Inflammatory macrophage treated with lipopolysaccharide for 1 hour (primary cell): ENCODE measurements around the gene KIF26B.
A peak's percentile ranks its signal among the peaks of the same experiment; 100 is the strongest.
"Not testable (repeated sequence)": the region's sequence is repeated elsewhere in the genome, so short reads cannot be mapped to it uniquely, and the experiment has no call there.

Experiments
- DNase-seq, 2 donors: peaks; one replicate each; pipeline ENCODE4 v3.0.0-alpha.2; 2020 to 2022

The KIF26B gene

DNA sequence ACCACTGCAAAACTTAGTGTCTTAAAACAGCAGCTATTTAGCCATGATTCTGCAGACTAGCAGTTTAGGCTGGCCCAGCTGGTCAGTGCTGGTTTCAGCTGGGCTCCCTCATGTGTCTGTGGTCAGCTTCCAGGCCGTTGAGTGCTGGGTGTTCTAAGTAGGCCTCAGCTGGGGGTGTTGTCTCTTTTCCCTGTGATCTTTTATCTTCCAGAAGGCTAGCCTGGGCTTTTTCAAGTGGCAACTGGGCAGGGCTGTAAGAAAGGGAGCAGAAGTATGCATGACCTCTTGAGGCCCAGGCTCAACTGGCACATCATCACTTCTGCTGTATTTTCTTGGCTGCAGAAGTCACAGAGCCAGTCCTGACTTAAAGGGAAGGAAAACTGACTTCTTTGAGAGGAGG lies 136.1 kb downstream of the KIF26B start:
- DNase-seq, result no peak

DNA sequence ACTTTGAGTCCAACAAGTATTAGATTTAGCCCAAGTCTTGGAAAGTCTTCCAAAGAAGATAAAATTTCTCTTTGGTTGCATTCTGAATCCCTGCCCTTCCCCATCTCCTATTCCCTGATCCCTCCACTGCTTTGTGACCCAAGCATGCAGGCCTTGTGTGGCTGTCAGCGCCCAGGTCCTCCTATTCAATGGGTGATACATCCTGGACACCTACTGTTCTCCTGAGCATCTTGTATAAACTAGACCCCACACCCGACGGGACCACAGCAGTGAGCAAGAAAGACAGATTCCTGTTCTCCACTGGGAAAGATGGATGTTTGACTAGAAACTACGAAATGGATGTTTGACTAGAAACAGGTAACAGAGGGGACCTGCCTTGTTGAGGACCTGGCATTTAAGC lies 136.6 kb downstream of the KIF26B start:
- DNase-seq, result no peak

DNA sequence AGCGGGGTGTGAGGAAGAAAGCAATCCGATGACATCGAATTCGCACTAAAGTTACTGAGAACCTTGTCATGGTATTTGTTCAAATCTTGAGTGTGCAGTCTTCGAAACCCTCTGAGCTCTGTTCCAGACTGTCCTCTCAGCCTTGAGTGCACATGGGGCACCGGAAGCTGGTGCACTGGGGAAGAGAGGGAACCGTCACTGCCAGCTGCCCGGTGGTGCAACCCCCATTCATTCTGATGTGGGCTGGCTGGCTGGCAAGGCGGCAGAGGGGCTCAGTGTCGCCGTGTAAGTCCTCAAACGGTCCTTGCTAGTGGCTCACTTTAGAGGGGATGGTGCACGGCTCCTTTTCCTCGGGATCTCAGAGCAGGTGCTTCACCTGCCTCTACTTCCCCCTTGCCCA lies 137.4 kb downstream of the KIF26B start:
- DNase-seq, result no peak

DNA sequence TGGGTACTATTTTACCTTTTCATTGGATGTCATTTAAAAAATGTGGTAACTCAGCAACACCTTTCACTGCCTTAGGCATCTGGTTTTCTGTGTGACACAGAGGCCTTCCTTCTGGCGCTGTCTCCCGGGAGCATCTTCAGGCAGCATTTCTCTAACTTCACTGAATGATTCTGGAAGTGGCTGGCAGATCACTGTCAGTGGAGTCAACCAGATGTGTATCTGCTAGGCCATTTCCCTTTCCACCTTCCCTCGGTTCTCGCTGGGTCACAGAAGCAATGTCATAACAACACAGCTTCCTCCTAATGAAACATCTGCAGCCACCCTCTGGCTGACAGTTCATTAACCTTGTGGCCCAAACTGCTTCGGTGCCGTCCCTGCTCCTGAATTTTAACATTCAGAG lies 137.8 kb downstream of the KIF26B start:
- DNase-seq, result no peak

DNA sequence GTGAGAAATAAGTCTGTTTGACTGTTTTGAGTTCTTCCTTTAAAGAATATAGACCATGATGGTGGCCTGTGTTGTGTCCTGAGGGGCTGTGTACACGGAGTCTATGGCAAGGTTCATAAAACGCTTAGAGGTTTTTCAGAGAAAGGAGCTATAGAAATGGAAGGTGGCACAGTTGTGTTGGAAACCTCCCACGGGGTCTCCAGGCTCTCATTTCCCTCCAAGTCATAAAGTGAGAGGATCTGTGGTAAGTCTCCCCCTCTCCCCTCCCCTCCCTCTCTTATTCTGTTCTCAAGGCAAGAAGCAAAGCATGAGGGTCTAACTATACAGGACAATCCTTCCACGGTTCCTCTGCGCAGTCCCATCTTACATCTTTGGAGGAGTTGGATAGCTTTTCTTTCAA lies 139.2 kb downstream of the KIF26B start:
- DNase-seq, result no peak

DNA sequence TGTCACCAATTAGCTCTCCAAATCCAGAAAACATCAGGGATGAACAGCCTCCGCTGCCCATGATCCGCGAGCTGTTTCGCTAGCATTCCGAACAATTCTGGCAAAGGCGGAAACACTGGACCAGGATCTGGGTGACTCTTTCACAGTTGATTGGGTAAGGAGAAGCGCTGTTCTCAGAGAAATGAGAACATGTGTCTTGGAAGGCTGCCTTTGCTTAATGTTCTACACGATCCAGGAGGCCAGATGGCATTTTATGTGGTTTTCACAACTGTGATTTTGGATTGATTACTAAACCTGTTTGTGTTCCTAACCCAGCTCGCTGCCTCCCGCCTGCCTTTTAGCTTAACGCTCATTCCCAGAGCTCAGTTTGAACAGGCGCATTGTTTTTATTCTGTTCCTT lies 144.0 kb downstream of the KIF26B start:
- no peak for DNase-seq

DNA sequence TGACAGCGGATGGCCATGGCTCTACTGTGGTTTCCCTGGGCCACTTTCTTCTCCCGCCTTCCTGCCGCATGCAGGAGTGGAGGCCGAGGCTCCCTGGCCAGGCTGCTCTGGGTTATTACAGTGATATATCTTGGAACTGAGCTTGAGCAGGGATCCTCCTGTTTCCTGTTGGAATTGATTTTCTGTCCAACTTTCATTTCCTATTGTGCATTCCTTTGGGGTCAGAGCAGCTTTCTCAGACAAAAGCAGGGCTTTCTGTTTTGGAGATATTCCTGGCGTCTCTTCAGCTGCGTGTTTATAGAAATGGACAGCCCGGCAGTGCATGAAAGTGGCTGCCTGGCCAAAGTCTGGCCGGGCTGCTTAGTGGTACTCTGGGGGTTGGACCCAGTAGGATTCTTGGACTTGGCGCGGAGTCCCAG lies 146.4 kb downstream of the KIF26B start:
- no peak for DNase-seq

DNA sequence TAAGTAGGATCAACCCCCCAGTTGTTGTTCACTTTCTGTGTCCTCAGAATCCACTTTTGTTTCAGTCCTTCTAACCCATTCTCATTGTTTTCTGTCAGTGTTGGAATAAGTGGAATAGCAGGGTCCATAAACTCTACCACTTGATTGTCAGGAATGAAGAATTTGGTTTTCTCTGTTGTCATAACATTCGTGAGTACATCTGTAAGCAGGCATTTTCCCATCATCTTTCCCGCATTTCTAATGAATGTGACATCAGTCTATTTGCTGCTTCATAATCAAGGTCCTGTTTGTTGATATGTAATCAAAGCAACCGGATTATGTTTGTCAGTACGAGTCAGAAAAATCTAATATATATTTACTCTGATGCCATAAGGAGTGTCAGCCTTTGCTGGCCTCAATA lies 147.1 kb downstream of the KIF26B start:
- no peak for DNase-seq

DNA sequence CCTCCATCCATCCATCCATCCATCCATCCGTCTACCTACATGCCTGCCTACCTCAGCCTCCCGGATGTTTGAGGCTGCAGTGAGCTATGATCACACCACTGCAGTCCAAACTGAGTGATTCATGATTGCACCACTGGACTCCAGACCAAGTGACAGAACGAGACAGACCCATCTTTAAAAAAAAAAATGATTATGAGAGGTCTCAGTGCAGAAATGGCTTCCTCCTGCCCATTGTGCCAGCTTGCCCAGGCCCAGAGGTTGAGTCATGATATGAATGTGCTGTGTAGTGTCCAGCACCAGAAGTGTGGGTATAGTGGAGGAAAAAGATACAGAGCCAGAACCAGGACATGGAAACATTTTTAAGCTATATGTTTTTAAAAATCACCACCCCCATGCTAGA lies 149.9 kb downstream of the KIF26B start:
- DNase-seq, result no peak

DNA sequence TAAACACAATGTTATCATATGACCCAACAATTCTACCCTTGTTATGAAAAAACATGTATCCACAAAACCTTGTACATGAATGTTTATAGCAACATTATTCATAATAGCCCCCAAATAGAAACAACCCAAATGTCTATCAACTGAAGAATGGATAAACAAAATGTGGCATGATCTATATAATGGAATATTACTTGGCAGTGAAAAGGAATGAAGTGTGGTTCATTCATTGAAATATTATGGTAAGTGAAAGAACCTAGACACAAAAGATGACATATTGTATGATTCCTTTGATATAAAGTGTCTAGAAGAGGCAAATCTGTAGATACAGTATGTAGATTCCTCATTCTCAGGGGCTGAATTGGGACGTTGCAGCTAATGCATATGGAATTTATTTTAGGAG lies 151.2 kb downstream of the KIF26B start:
- no peak for DNase-seq

DNA sequence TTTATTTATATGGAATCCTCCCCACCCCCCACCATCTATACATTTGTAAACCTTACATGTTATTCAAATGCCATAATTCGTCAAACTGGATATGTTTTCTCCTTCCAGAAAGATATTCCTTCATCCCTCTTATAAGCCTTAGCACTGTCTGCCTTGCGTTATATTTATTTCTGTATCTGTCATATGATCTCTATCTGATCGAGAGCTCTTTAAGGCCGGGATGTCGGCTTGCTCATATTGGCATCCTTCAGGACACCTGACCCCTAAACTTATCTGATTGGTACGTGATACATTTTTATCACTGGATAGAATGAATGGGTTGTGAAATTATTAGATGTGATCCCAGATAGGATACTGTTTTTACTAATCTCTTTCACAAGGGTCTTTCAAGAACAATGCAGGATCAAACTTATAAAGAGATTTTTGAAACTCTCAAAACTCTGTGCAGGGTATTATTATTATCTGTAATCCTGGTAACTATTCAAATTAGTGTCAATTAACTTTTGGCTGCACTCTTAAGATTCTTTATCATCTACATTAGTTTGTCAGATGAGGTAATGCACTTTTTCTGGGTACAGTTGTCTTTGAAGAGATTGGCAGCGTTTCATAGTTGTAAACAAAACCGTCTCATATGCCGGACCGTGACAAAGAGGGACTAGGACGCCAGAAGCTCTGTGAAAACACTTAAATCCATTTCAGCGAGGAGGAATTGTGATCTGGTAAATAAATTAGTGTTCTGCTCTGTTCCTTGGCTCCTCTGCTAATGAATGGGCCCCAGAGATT lies 152.0 kb downstream of the KIF26B start:
- DNase-seq, result no peak

DNA sequence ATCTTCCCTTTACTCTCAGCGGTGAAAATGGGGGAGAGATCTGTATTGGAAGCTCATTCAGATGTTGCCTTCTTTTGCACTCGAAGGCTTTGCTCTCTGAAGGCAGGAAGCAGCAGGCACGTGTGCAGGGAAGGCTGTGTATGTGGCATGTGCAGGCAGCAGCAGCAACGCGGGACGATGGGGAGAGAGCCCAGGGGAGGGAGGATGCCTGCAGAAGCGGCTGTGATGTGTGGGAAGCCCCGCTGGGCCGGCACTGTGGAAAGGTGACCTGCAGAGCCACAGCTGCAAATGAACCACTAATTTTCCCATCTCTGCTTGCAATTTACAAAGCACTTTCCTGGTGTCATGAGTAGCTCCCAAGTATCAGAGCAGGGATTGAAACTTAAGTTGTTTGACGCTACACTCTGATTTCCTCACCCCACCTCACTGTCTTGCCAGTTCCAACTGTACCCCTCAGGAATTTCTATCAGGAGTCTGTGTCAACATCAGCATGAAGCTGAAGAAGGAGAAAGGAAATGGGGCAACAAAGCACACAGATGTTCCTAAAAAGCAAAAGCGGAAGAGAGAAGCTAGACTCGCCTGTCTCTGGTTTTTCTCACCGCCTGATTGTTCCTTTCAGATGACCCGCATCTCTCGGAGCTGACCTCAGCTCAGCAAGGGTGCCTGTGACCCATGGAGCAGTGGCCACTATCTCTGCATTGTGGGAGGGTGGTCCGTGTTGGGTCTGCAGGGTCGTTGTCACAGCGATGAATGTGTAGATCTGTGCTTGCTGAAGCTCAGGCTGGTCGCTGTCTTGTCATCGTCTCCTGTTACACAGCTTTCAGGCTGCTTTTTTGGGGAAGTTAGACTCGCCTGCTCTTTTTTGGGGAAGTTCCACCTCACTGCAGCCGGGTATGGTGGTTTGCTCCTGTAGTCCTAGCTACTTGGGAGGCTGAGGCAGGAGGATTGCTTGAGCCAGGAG lies 156.1 kb downstream of the KIF26B start:
- DNase-seq, result peak; percentile 67 to 77

DNA sequence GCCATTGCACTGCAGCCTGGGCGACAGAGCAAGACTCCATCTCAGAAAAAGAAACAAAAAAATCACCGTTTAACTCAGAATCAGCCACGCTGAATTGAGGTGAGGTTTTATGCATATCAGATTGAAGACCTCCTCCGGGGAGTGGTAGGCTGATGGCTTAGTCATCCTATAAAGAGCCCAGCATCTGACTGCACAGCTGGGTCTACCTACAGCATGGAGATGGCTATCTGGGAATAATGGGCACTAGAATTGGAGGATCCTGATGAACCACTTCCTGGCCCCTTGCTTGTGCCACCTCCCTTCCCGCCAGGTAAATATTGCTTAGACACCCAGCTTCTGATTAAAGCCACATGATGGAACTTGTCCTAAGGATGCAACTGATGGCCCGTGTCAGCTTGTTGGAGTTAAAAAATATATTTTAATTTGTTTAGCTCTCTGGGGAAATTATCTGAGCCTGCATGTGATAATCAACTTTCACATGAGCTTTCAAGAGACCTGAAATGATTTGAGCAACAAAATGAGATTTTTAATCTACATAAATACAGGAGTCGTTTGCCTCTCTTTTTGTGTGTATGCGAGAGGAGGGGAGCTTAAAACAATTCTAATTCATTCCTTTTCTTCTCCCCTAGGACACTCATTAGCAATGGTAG lies 157.2 kb downstream of the KIF26B start:
- no peak for DNase-seq

DNA sequence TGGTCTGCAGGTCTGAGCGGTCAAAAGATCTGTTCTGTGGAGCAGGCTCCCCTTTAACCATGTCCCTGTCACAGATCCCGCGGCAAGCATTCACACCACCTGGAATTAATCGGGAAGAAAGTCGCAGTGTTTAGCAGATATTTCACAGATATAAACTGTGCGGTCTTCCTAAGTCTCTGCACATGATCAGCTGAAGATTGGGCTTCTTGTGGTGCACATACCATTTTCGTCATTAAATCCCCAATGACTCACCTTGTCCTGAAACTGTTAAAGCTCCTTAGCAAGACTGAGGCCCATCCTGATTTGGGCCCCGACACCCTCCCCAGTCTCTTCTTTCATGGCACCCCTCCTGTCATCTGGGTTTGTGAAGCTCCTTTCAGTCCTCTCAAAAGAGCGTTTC lies 158.8 kb downstream of the KIF26B start:
- DNase-seq, result no peak

DNA sequence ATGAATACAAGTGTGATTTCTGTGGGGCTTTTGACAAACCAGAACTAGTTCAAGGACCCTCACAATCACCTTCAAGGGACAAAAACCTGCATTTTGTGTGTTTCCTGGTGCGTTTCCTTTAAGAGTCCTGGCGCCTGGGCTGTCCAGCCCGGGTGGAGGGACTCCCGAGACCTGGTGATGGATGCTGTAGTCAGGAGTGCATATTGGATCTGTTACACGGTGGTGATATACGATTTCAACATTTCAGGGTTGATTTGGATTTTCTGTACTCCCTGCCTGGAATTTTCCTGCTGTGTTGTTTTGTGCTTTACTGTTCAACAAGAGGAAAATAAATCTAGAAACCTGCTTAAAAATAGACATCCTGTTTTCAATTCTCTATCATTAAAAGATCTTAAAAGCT lies 162.0 kb downstream of the KIF26B start:
- DNase-seq, result no peak

DNA sequence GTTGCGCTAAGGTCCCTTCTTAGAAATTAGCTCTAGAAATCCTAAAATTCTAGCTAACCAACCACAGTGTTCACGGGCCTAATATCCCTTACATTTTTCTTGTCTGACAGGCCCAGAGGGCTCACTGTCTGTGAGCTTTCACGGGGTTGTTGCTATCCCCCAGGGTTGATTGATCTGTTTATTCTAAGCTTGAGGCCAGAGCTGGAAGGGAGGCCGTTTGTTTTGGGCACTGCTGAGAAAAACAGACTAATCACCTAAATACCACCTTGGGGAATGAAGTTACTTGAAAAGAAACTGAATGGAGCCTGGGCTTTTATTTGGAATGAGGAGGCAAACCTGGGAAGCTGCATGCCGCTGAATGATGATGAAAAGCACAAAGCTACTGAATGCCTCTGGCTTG lies 162.4 kb downstream of the KIF26B start:
- no peak for DNase-seq

DNA sequence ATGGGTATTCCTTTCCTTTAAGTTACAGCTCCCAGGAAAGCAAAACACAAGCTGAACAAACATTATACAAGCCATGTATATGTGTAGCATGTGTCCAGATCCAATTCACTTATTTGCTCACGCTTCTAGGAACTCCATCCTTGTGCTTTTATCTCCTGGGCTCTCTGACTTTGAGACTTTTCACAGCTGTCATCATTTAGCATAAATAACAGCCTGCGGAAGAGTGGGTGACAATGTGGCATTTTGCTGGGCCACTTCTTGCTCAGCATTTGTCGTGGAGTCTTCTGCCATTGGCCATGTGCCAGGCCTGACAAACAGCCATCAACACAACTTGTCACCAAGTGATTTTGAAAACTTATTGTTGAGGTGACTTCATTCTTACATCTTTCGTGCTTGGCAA lies 164.3 kb downstream of the KIF26B start:
- DNase-seq, result no peak

DNA sequence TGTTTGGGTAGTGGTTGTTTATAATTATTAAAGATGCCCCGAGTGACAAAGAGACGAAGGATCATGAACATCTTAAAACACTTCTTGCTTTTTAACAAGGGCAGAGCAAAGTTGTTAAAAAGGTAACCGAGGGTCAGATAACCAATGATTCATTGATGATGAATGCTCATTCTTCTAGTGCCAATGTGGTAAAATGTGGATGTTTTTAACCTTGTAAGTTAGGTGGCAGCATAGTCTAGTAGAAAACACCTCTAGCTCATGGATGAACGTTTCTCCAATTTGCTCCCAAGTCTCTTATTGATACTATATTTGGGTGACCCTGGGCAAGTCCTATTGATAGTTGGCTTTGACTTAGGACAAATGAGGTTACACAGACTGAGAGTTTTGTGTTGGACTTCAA lies 167.9 kb downstream of the KIF26B start:
- DNase-seq, result no peak

DNA sequence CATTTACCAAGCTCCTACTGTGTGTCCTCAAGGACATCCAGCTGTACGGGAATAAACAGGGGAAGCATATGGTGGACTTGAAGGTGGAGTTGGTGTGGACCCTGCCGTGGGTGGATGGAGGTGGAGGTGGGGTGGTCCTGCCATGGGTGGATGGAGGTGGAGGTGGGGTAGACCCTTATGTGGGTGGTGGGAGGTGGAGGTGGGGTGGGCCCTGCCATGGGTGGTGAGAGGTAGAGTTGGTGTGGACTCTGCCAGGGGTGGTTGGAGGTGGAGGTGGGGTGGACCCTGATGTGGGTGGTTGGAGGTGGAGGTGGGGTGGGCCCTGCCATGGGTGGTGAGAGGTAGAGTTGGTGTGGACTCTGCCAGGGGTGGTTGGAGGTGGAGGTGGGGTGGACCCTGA lies 169.0 kb downstream of the KIF26B start:
- DNase-seq, result not testable (repeated sequence)

DNA sequence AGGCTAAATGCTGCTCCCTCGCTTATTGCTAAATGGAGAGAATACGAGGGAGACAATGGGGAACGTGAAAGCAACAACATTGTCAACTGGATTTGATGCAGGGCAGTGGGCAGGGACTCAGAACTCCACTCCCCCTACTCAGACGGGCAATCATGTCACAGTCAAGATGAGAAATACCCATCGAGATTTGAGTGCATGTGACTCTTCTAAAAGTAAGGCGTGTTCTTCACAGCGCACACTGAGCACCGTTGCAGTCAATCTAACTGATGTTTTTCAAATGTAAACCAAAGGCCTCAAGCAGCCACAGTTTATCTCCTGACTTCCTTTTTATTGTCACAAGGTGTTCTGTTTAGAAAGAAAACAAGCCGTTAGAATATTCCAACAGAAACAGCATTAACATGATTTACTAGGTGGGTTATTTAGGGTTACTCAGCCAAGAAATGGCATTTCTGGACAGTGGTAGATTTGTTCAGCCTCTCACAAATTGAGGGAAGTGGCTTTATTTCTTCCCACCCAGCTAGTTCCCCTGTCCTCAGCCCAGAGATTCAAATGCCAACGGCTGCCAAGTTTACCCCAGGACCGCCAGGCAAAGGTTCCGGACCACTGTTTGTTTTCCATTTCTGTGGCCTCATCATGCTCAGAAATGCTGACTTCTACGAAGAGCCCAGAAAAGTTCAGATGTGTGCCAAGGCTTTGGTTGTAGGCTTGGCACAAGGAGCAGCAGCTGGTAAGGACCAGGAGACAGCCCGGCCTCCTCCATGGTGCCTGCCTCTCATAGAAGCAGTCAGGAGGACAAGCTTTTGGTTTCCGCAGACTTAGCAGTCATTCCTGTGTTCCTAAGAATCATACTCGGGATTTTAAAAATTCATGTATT lies 171.4 kb downstream of the KIF26B start:
- DNase-seq, result no peak

DNA sequence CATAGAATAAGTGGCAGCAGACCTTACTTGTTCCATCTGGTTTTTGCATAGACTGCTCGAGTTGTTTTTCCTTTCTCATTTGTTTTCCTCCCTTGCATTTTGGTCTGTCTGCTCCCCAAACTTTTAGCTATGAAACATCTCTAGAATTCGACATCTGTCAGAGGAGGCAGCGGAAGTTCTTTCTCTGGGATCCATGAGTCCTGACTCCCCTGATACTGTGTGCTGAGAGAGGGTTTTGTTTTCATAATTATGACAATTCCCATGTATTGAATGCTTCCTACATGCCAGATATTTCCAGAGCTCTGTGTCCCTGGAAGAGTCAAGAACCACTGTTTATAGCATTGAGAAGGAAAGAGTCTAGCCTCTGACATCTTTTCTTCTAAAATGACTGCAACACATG lies 172.6 kb downstream of the KIF26B start:
- DNase-seq, result no peak

DNA sequence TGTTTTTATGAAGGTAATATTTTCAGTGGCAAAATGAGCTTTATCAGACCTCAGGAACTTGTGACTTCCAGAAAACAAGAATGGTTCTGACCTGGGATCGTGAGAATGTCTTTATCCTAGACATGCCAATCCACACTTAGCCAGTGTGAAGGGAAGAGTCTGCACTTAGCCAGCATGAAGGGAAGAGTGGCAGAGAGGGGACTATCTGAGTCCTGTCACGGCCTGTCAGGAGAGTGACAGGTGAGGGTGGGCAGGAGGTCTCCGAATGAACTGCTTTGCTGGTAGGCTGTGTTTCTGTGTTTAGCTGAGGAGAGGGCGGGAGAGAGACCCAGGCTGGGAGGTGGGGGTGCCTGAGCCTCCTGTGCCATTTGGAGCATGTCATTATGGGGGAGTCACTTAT lies 173.1 kb downstream of the KIF26B start:
- DNase-seq, result no peak

DNA sequence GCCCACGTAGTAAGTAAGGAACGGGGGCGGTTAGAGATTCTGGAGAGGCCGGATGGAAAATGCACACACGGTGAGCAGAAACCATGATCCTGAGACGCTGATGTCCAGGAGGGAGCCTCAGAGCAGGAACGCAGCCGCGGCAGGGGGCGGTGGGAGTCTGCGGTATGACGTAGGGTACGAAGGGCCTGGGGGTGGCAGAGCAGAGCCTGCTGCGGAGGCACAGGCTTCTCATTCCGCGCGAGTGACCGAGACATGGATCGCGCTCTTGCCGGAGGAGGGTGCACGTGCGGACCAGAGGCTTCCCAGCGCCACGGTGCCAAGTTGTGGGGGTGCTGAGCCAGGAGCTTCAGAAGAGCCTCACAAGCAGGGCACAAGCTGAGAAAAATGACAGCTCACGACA lies 176.2 kb downstream of the KIF26B start:
- no peak for DNase-seq
